ENCODE results near the gene SLC4A1. TPM values are rescaled to one million over a fixed set of nuclear protein-coding genes. Genes with fewer than 3 reads are reported as not detected.

Gene SLC4A1
- total and polyA plus RNA-seq, 4 donors, result 0.14 to 1,478 TPM; not detected in 2

DNA sequence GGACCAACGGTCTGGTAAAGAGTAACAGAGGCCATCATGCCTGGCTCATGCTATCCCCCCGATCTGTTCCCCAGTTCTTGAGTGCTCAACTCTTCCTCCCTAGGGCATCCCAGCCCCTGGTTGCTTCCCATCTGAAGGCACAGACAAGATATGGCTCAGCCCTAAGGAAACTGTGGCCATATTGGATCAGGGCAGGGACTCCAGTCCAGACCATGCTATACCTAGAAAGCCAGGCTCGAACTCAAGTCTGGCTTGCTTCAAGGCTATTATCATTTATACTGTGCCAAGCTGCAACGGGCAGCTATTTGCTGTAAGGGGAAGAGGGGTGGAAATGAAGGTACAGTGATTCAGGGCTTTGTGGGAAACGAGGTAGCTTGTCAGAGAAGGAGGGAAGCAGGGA is 51.2 kb downstream of the SLC4A1 start (continued):
- TF ChIP-seq, protein P1, sequence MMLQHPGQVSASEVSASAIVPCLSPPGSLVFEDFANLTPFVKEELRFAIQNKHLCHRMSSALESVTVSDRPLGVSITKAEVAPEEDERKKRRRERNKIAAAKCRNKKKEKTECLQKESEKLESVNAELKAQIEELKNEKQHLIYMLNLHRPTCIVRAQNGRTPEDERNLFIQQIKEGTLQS (IDR thresholded peaks at IDR 0.05), result no peak

DNA sequence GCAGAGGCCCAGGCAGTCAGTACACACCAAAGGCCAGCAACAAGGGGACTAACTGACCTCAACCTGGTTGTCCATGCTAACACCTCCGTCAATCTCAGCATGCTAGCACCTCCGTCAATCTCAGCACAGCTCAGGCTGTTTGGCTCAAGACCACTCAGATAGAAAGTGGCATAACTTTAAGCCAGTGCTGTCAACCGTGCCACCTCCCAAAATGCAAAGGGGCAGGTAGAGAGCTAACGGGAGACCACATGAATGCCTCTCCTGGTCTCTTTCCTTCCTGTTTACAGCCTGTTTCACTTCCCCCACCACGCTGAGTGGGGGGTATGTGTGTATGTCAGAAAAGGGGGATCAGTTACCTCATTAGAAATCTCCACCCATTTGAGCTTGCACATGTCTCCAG is 51.8 kb downstream of the SLC4A1 start:
- TF ChIP-seq JUND (IDR thresholded peaks at IDR 0.05) (no peak), FOXA2 (IDR thresholded peaks at IDR 0.05) (no peak), HNF4A (conservative IDR thresholded peaks at IDR 0.05) (no peak), NR2F2 (IDR thresholded peaks at IDR 0.05) (no peak), FOXA1 (IDR thresholded peaks at IDR 0.05) (no peak), TAF1 (conservative IDR thresholded peaks at IDR 0.05) (no peak), YY1 (IDR thresholded peaks at IDR 0.05) (no peak), RXRA (IDR thresholded peaks at IDR 0.05) (no peak), SP1 (IDR thresholded peaks at IDR 0.05) (no peak), EGR1 (IDR thresholded peaks at IDR 0.05; ENCODE audit: low read depth in 2 of 2) (no peak), GABPA (IDR thresholded peaks at IDR 0.05 in 1 of 2, conservative IDR thresholded peaks at IDR 0.05 in 1 of 2) (no peak), RAD21 (IDR thresholded peaks at IDR 0.05) (no peak), HNF4G (IDR thresholded peaks at IDR 0.05) (no peak)
- TF ChIP-seq, protein P2, sequence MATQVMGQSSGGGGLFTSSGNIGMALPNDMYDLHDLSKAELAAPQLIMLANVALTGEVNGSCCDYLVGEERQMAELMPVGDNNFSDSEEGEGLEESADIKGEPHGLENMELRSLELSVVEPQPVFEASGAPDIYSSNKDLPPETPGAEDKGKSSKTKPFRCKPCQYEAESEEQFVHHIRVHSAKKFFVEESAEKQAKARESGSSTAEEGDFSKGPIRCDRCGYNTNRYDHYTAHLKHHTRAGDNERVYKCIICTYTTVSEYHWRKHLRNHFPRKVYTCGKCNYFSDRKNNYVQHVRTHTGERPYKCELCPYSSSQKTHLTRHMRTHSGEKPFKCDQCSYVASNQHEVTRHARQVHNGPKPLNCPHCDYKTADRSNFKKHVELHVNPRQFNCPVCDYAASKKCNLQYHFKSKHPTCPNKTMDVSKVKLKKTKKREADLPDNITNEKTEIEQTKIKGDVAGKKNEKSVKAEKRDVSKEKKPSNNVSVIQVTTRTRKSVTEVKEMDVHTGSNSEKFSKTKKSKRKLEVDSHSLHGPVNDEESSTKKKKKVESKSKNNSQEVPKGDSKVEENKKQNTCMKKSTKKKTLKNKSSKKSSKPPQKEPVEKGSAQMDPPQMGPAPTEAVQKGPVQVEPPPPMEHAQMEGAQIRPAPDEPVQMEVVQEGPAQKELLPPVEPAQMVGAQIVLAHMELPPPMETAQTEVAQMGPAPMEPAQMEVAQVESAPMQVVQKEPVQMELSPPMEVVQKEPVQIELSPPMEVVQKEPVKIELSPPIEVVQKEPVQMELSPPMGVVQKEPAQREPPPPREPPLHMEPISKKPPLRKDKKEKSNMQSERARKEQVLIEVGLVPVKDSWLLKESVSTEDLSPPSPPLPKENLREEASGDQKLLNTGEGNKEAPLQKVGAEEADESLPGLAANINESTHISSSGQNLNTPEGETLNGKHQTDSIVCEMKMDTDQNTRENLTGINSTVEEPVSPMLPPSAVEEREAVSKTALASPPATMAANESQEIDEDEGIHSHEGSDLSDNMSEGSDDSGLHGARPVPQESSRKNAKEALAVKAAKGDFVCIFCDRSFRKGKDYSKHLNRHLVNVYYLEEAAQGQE (IDR thresholded peaks at IDR 0.05), result no peak
- TF ChIP-seq, protein P3, sequence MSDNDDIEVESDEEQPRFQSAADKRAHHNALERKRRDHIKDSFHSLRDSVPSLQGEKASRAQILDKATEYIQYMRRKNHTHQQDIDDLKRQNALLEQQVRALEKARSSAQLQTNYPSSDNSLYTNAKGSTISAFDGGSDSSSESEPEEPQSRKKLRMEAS (IDR thresholded peaks at IDR 0.05), result no peak
- TF ChIP-seq, protein P4, sequence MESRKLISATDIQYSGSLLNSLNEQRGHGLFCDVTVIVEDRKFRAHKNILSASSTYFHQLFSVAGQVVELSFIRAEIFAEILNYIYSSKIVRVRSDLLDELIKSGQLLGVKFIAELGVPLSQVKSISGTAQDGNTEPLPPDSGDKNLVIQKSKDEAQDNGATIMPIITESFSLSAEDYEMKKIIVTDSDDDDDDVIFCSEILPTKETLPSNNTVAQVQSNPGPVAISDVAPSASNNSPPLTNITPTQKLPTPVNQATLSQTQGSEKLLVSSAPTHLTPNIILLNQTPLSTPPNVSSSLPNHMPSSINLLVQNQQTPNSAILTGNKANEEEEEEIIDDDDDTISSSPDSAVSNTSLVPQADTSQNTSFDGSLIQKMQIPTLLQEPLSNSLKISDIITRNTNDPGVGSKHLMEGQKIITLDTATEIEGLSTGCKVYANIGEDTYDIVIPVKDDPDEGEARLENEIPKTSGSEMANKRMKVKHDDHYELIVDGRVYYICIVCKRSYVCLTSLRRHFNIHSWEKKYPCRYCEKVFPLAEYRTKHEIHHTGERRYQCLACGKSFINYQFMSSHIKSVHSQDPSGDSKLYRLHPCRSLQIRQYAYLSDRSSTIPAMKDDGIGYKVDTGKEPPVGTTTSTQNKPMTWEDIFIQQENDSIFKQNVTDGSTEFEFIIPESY (IDR thresholded peaks at IDR 0.05), result no peak
- TF ChIP-seq, protein P5, sequence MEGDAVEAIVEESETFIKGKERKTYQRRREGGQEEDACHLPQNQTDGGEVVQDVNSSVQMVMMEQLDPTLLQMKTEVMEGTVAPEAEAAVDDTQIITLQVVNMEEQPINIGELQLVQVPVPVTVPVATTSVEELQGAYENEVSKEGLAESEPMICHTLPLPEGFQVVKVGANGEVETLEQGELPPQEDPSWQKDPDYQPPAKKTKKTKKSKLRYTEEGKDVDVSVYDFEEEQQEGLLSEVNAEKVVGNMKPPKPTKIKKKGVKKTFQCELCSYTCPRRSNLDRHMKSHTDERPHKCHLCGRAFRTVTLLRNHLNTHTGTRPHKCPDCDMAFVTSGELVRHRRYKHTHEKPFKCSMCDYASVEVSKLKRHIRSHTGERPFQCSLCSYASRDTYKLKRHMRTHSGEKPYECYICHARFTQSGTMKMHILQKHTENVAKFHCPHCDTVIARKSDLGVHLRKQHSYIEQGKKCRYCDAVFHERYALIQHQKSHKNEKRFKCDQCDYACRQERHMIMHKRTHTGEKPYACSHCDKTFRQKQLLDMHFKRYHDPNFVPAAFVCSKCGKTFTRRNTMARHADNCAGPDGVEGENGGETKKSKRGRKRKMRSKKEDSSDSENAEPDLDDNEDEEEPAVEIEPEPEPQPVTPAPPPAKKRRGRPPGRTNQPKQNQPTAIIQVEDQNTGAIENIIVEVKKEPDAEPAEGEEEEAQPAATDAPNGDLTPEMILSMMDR (IDR thresholded peaks at IDR 0.05; ENCODE audit: low read depth, low read length, missing input control), result no peak
- TF ChIP-seq, protein P1 (IDR thresholded peaks at IDR 0.05), result no peak
- H3K9me3 ChIP-seq (ENCODE audit: control insufficient read depth in 4 of 4, low read length in 3 of 4), result no peaks in the 10 kb centered on the region
- no peak overlapping the region for H3K9ac ChIP-seq (ENCODE audit: low read depth in 1 of 2, low read length in 2 of 2)
- H3K36me3 ChIP-seq (ENCODE audit: control insufficient read depth in 4 of 4, insufficient read depth in 3 of 4, low read depth in 1 of 4, low read length in 3 of 4), result peaks cover 11 to 35% (median 27%) of the 10 kb centered on the region in 4 donors
- no peak for DNase-seq (ENCODE audit: low spot score)
- H3K27me3 ChIP-seq (ENCODE audit: control insufficient read depth in 4 of 4, insufficient read depth in 4 of 4, low read length in 3 of 4), result no peaks in the 10 kb centered on the region
- 86% methylated on average over 5 of the region's 5 CpGs for WGBS
- H3K4me1 ChIP-seq (ENCODE audit: control insufficient read depth in 4 of 4, insufficient read depth in 4 of 4, low read length in 3 of 4), result peaks cover 5 to 17% (median 14%) of the 10 kb centered on the region in 4 donors
- no peak overlapping the region for H3K4me3 ChIP-seq (ENCODE audit: low read depth in 1 of 3, low read length in 3 of 3)
- H3K27ac ChIP-seq (ENCODE audit: low read depth in 1 of 2, low read length in 2 of 2), result no peak overlapping the region

All from liver (tissue), 9 donors.